WERI-Rb-1 (cell line): ENCODE measurements around the gene TSHZ2.

Experiments
- DNase-seq: peaks from one replicate; pipeline ENCODE4 v3.0.0-alpha.2; 2020
- H3K27ac ChIP-seq: fragments of 250-450 bp; sonication (Bioruptor Pico); 2 replicates; pipeline ENCODE4 v1.5.1; 2020; ENCODE audit warnings: mild to moderate bottlenecking, moderate library complexity
- H3K27me3 ChIP-seq: fragments of 250-450 bp; sonication (Bioruptor Pico); 2 replicates; pipeline ENCODE4 v1.5.1; 2021; ENCODE audit warnings: mild to moderate bottlenecking, low read depth, moderate library complexity; ENCODE audit not compliant: insufficient read depth, severe bottlenecking
- H3K36me3 ChIP-seq: fragments of 250-450 bp; sonication (Bioruptor Pico); 2 replicates; pipeline ENCODE4 v1.5.1; 2020; ENCODE audit warnings: mild to moderate bottlenecking, moderate library complexity
- H3K4me3 ChIP-seq: 2 replicates; pipeline ENCODE4 v1.5.1; 2011; ENCODE audit warnings: low read depth, mild to moderate bottlenecking, control low read depth, low read length
- H3K9me3 ChIP-seq: fragments of 250-450 bp; sonication (Bioruptor Pico); 2 replicates; pipeline ENCODE4 v1.5.1; 2021; ENCODE audit warnings: mild to moderate bottlenecking, moderate library complexity; ENCODE audit not compliant: severe bottlenecking
- TF ChIP-seq, protein P1 (sequence below): IDR thresholded peaks from 2 replicates; pipeline ENCODE4 v1.5.1; 2011; ENCODE audit warnings: low read depth, mild to moderate bottlenecking, control low read depth, inconsistent platforms, low read length

Gene TSHZ2

DNA sequence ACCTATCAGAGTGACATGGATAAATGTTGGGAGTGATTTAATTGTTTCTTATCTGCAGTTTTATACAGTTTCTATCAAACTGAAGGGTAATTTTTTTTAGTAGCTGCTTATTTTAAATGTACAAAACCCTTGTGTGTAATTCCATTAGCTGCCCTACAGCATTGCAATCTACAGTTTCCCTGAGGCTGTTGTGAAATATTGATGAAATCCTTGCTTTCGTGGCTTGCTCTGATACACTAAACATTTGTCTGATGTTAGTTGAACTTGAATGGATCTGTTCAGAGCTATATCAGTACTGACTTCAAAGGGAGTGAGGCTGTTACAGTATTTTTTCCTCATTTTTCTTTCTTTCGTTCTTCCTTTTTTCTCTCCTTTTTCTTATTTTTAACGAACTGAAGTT lies 255.4 kb downstream of the TSHZ2 start:
- Histone ChIP-seq H3K9me3 (no peaks in the 10 kb centered on the region), H3K27me3 (peaks cover 60% of the 10 kb centered on the region), H3K27ac (no peak overlapping the region), H3K4me3 (no peak overlapping the region), H3K36me3 (no peaks in the 10 kb centered on the region)
- TF ChIP-seq, protein P1, sequence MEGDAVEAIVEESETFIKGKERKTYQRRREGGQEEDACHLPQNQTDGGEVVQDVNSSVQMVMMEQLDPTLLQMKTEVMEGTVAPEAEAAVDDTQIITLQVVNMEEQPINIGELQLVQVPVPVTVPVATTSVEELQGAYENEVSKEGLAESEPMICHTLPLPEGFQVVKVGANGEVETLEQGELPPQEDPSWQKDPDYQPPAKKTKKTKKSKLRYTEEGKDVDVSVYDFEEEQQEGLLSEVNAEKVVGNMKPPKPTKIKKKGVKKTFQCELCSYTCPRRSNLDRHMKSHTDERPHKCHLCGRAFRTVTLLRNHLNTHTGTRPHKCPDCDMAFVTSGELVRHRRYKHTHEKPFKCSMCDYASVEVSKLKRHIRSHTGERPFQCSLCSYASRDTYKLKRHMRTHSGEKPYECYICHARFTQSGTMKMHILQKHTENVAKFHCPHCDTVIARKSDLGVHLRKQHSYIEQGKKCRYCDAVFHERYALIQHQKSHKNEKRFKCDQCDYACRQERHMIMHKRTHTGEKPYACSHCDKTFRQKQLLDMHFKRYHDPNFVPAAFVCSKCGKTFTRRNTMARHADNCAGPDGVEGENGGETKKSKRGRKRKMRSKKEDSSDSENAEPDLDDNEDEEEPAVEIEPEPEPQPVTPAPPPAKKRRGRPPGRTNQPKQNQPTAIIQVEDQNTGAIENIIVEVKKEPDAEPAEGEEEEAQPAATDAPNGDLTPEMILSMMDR, result no peak
- DNase-seq, result no peak

GRCh38 chr20:53231061-53231460 lies 258.9 kb downstream of the TSHZ2 start:
- TF ChIP-seq, protein P1, result no peak
- Histone ChIP-seq H3K9me3 (no peaks in the 10 kb centered on the region), H3K36me3 (no peaks in the 10 kb centered on the region), H3K27ac (no peak overlapping the region), H3K4me3 (no peak overlapping the region), H3K27me3 (peaks cover 65% of the 10 kb centered on the region)
- no peak for DNase-seq

- no peaks in the 10 kb centered on the region for H3K9me3 ChIP-seq
- no peaks in the 10 kb centered on the region for H3K36me3 ChIP-seq
- H3K27ac ChIP-seq, result no peak overlapping the region
- no peak overlapping the region for H3K4me3 ChIP-seq
- peaks cover 59% of the 10 kb centered on the region for H3K27me3 ChIP-seq
- TF ChIP-seq, protein P1, result no peak
- no peak for DNase-seq
Measured at GRCh38 chr20:53237461-53237860, 265.3 kb downstream of the TSHZ2 start.

DNA sequence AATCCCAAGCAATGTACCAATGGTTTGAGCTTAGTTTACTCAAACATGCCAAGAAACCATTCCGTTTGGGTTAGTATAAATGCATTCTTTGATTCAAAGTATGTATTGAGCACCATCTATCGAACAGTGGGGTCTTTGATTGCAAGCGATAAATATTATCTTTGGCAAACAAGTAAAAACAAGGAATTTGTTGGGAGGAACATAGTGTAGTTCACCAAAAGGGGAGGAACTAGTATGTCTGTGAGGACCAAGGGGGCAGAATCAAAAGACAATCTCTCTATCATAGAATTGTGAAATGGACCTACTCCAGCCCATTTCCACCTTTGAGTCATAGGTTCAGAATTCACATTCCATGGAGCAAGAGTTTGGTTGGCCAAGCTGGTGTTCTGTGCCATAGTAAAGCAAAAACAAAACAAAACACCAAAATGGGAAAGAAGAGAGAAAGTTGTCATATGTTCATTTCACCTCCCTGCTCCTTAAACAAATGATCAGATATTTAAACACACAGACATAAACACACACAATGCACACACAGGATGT lies 266.0 kb downstream of the TSHZ2 start:
- TF ChIP-seq, protein P1, result no peak
- H3K36me3 ChIP-seq, result no peaks in the 10 kb centered on the region
- H3K27ac ChIP-seq, result no peak overlapping the region
- H3K4me3 ChIP-seq, result no peak overlapping the region
- no peak for DNase-seq
- peaks cover 62% of the 10 kb centered on the region for H3K27me3 ChIP-seq
- H3K9me3 ChIP-seq, result no peaks in the 10 kb centered on the region

- TF ChIP-seq, protein P1, result no peak
- no peaks in the 10 kb centered on the region for H3K9me3 ChIP-seq
- no peaks in the 10 kb centered on the region for H3K36me3 ChIP-seq
- H3K4me3 ChIP-seq, result no peak overlapping the region
- H3K27me3 ChIP-seq, result peaks cover 72% of the 10 kb centered on the region
- no peak for DNase-seq
- H3K27ac ChIP-seq, result no peak overlapping the region
Measured at GRCh38 chr20:53243152-53243551, 271.0 kb downstream of the TSHZ2 start.

DNA sequence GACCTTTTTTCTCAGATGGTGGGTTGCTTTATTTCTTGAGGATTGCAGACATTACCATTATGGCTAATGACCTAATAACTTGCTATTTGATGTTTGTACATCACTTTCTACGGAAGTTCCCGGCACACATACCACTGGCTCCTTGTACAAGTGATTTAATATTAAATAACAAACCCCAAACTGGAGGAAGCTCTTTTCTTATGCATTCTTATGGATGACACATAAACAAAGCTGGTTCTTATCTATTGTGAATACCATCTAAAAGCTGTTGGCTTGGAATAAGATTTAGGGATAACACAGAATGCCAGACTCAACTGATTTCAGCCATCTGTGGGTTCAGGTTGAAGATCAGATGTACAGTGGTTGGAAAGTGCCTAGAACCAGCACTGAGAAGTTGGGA lies 272.6 kb downstream of the TSHZ2 start:
- H3K27ac ChIP-seq, result no peak overlapping the region
- no peak overlapping the region for H3K4me3 ChIP-seq
- TF ChIP-seq, protein P1, result no peak
- no peak for DNase-seq
- H3K9me3 ChIP-seq, result no peaks in the 10 kb centered on the region
- peaks cover 73% of the 10 kb centered on the region for H3K27me3 ChIP-seq
- no peaks in the 10 kb centered on the region for H3K36me3 ChIP-seq
